RWPE2 (cell line): ENCODE data around the gene TAS2R60.

Source experiments
- ATAC-seq: fragments of 200-7000 bp; cut with Tn5 transposase; 3 replicates; pipeline ENCODE4 v1.9.1; 2021; ENCODE audit warnings: low read depth
- DNase-seq: peaks from one replicate; pipeline ENCODE4 v3.0.0-alpha.2; 2020; ENCODE audit warnings: low spot score
- H3K27ac ChIP-seq: fragments of 450-650 bp; 2 replicates; pipeline ENCODE4 v1.5.1; 2017; ENCODE audit warnings: mild to moderate bottlenecking; ENCODE audit not compliant: poor library complexity, severe bottlenecking
- H3K27me3 ChIP-seq: fragments of 250-450 bp; sonication (Bioruptor Pico); 2 replicates; pipeline ENCODE4 v1.5.1; 2021; ENCODE audit warnings: mild to moderate bottlenecking, moderate library complexity; ENCODE audit not compliant: insufficient read depth, poor library complexity, severe bottlenecking
- H3K36me3 ChIP-seq: fragments of 250-450 bp; sonication (Bioruptor Pico); 2 replicates; pipeline ENCODE4 v1.5.1; 2020; ENCODE audit warnings: low read depth, mild to moderate bottlenecking, moderate library complexity
- H3K4me1 ChIP-seq: fragments of 250-450 bp; sonication (Bioruptor Pico); 2 replicates; pipeline ENCODE4 v1.5.1; 2021; ENCODE audit warnings: mild to moderate bottlenecking, moderate library complexity; ENCODE audit not compliant: insufficient read depth, poor library complexity, severe bottlenecking
- H3K4me3 ChIP-seq: fragments of 250-450 bp; sonication (Bioruptor Pico); 2 replicates; pipeline ENCODE4 v1.5.1; 2021; ENCODE audit warnings: mild to moderate bottlenecking, moderate library complexity; ENCODE audit not compliant: severe bottlenecking
- H3K9me3 ChIP-seq: fragments of 250-450 bp; sonication (Bioruptor Pico); 2 replicates; pipeline ENCODE4 v1.5.1; 2021; ENCODE audit warnings: mild to moderate bottlenecking, moderate library complexity; ENCODE audit not compliant: severe bottlenecking
- TF ChIP-seq, protein P1 (sequence below): fragments of 450-650 bp; IDR thresholded peaks from one replicate; pipeline ENCODE4 v1.5.1; 2017; ENCODE audit warnings: mild to moderate bottlenecking, moderate library complexity; ENCODE audit not compliant: poor library complexity, severe bottlenecking

Gene TAS2R60

DNA sequence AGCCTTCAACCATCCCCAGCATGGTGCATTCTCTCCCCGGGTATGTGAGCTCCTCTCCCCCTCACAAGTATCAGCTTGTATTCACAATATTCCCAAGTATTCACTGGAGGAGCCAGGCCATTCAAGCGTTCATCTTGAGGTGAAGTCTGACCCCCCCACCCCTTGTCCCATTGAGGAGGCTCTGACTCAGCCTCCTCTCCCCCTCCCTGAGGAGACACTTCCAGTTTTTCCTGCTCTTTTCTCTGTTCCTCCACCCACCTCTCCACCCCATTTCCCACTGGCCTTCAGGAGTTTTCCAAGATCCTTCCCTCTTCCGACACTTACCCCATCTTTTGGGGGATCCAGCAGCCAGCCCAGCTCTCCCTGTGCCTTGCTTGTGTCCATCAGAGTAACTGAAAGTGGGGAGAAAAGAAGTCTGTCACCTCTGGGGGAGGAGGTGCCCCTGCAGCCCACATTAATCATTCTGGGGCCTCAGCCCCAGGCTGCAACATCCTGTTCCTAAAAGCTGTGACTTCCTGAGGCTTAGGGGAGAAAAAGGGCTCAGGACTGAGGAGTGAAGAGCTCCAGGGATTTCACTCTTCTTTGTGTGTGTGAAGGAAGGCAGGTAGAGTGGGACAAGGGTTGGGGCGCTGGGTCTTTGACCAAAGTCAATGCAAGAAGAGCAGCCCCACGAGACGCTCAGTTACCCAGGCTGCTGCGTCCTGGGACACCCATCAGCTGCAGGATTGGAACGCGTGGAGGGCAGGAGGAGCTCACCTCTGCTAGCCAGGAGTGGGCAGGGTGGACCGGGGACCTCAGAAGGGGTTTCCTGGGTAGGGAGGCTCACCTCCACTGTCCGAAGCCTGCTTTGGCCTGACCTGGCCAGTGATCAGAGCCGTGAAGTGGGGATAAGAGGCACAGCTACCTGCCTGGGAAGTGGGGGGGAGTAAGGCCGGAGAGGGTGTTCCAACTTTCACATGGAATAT lies 35.7 kb upstream of the TAS2R60 start:
- no peak for DNase-seq
- H3K27me3 ChIP-seq = no peaks in the 10 kb centered on the region
- peak; percentile 41 for ATAC-seq
- H3K9me3 ChIP-seq = no peaks in the 10 kb centered on the region
- H3K36me3 ChIP-seq = peaks cover 24% of the 10 kb centered on the region; the same call in 1 of the 2 replicates
- H3K4me1 ChIP-seq = peaks cover 4% of the 10 kb centered on the region
- TF ChIP-seq, protein P1, sequence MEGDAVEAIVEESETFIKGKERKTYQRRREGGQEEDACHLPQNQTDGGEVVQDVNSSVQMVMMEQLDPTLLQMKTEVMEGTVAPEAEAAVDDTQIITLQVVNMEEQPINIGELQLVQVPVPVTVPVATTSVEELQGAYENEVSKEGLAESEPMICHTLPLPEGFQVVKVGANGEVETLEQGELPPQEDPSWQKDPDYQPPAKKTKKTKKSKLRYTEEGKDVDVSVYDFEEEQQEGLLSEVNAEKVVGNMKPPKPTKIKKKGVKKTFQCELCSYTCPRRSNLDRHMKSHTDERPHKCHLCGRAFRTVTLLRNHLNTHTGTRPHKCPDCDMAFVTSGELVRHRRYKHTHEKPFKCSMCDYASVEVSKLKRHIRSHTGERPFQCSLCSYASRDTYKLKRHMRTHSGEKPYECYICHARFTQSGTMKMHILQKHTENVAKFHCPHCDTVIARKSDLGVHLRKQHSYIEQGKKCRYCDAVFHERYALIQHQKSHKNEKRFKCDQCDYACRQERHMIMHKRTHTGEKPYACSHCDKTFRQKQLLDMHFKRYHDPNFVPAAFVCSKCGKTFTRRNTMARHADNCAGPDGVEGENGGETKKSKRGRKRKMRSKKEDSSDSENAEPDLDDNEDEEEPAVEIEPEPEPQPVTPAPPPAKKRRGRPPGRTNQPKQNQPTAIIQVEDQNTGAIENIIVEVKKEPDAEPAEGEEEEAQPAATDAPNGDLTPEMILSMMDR = no peak
- peak overlapping the region; percentile 64 for H3K4me3 ChIP-seq
- H3K27ac ChIP-seq = peak overlapping the region; percentile 59

DNA sequence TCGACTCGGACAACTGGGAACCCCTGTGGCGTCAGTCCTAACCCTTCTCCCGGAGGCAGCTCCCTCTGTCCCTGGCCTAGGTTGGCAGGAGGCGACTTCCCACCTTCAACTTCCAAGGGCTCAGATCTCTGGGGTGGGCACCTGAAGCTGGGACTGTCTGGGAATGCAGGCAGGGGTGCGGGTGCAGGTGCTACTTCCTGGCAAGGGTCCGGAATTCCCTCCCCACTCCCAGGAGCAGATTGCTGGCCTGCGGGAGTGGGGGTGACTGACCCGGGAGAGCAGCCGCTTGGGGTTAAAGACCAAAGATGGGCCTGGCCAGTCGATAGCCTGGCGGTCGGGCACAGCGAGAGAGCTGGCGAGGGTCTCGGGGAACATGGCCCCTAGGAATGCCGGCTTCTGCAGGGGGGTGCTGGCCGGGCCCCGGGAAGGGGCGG lies 35.0 kb upstream of the TAS2R60 start:
- no peak for DNase-seq
- Histone ChIP-seq H3K4me1 (peaks cover 4% of the 10 kb centered on the region), H3K27me3 (no peaks in the 10 kb centered on the region), H3K27ac (peak overlapping the region; percentile 59), H3K4me3 (peak overlapping the region; percentile 64), H3K36me3 (peaks cover 24% of the 10 kb centered on the region; the same call in 1 of the 2 replicates), H3K9me3 (no peaks in the 10 kb centered on the region)
- TF ChIP-seq, protein P1 = no peak
- ATAC-seq = peak; percentile 37

DNA sequence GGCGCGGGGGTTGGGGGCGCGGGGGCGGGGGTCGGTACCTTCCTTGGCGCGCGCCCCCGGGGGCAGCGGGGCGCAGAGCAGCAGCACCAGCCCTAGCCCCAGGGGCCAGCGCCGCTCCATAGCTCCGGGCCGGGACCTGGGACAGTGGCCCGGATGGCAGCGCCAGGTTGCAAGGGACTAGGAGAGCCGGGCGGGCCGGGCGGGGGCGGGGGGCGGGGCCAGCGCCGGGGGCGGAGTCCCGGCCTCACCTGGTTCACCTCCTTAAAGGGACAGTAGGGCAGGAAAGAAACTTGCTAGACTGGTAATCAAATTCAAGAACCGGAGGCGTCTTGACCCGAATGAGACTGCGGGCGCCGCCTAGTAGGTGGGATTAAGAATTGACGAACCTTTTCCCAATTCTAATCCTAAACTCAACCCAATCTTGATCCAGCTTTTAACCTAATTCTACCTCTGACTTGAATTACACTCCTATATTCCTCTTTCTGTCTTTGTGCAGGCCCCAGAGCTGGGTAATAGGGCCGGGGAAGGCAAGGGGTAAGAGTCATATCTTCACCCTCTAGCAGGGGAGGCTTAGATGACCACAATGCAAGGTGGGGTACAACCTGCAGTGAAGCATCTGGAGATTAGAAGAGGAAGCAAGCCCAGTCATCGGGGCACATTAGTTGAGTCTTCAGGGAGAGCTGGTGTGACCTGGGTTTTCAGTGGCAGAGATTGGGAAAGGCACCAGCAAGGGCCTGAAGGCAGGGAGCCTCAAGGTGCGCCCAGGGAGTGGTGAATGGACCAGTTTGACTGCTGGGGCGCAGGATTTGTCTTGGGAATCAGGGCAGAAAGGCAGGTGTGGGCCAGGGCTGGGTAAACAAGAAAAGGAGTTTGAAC lies 34.3 kb upstream of the TAS2R60 start, which contains the start of gene EPHA1:
EPHA1 (minus strand) TSS at position 171 of the 876 bp plus-strand sequence; CDS start at position 120, 51 bp downstream.
- H3K4me1 ChIP-seq = peaks cover 4% of the 10 kb centered on the region
- TF ChIP-seq, protein P1 = peak; percentile 73
- H3K9me3 ChIP-seq = no peaks in the 10 kb centered on the region
- no peaks in the 10 kb centered on the region for H3K27me3 ChIP-seq
- no peak for DNase-seq
- ATAC-seq = peak; percentile 82
- H3K27ac ChIP-seq = peak within 1 kb of the TSS; percentile 59
- H3K36me3 ChIP-seq = peaks cover 18% of the 10 kb centered on the region; the same call in 1 of the 2 replicates
- peak within 1 kb of the TSS; percentile 64 for H3K4me3 ChIP-seq

DNA sequence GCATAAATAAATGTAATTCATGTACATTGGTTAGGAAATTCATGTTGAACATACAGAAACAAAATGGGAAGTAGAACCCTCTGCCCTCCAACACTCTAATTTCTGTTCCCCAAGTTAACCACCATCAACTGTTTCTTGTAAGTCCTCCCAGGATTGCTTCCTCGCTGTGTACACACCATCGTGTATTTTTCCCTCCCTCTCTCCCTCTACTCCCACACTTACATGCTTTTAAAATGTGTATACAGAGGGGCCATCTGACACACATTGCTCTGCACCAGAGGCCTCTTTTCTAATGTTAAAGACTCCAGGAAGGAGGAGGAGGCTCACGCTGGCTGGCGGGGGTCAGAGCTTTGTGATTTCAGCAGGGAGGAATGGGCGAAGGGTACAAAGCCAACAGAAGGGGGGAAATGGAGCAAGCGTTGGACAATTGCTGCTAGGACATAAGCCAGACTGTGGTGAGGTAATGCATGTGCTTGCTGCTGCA lies 32.7 kb upstream of the TAS2R60 start:
- TF ChIP-seq, protein P1 = no peak
- Histone ChIP-seq H3K27me3 (no peaks in the 10 kb centered on the region), H3K27ac (no peak overlapping the region), H3K36me3 (peaks cover 12% of the 10 kb centered on the region; the same call in 1 of the 2 replicates), H3K9me3 (no peaks in the 10 kb centered on the region), H3K4me3 (no peak overlapping the region), H3K4me1 (peaks cover 7% of the 10 kb centered on the region)
- ATAC-seq (no peak), DNase-seq (no peak)
